GM18907 (cell line): ENCODE data around the gene LRRK1.

Source experiments
- ATAC-seq: cut with Tn5 transposase; IDR thresholded peaks from one replicate; pipeline ENCODE4 v1.9.1; 2021; ENCODE audit warnings: mild to moderate bottlenecking, moderate library complexity; ENCODE audit not compliant: unreplicated experiment

The LRRK1 gene

GRCh38 chr15:101036189-101036588 is 117.0 kb downstream of the LRRK1 start:
- no peak for ATAC-seq

- no peak for ATAC-seq
Measured at GRCh38 chr15:101037090-101037830, 118.1 kb downstream of the LRRK1 start.

GRCh38 chr15:101038327-101039003 is 119.3 kb downstream of the LRRK1 start:
- ATAC-seq: no peak

GRCh38 chr15:101039461-101039860 is 120.3 kb downstream of the LRRK1 start:
- ATAC-seq: no peak

GRCh38 chr15:101042320-101042719 is 123.2 kb downstream of the LRRK1 start:
- no peak for ATAC-seq

- ATAC-seq: no peak
Measured at GRCh38 chr15:101043011-101043410, 123.9 kb downstream of the LRRK1 start.

- no peak for ATAC-seq
Measured at GRCh38 chr15:101043911-101044624, 124.9 kb downstream of the LRRK1 start.

GRCh38 chr15:101044625-101045235 is 125.6 kb downstream of the LRRK1 start:
- ATAC-seq: no peak

GRCh38 chr15:101045236-101045646 is 126.1 kb downstream of the LRRK1 start:
- ATAC-seq: no peak

GRCh38 chr15:101045835-101046691 is 126.9 kb downstream of the LRRK1 start:
- no peak for ATAC-seq

GRCh38 chr15:101046826-101047225 is 127.7 kb downstream of the LRRK1 start:
- no peak for ATAC-seq

GRCh38 chr15:101047301-101047781 is 128.2 kb downstream of the LRRK1 start:
- no peak for ATAC-seq

GRCh38 chr15:101048176-101048575 is 129.0 kb downstream of the LRRK1 start:
- ATAC-seq: no peak

- ATAC-seq: no peak
Measured at GRCh38 chr15:101048581-101049030, 129.4 kb downstream of the LRRK1 start.

GRCh38 chr15:101049282-101049681 is 130.1 kb downstream of the LRRK1 start:
- ATAC-seq: no peak

- no peak for ATAC-seq
Measured at GRCh38 chr15:101049856-101050622, 130.9 kb downstream of the LRRK1 start.

- ATAC-seq: no peak
Measured at GRCh38 chr15:101050623-101051290, 131.6 kb downstream of the LRRK1 start.

- ATAC-seq: no peak
Measured at GRCh38 chr15:101051291-101052030, 132.3 kb downstream of the LRRK1 start.
